Esophagus squamous epithelium (tissue), 5 donors: Measurements from ENCODE around the gene MAB21L1. TPM values are rescaled to one million over a fixed set of nuclear protein-coding genes. Genes with fewer than 3 reads are reported as not detected.

Experiments used
- DNase-seq: peaks from one replicate; lab custom pipeline; 2025; lab: John Stamatoyannopoulos, UW
- H3K27ac ChIP-seq, 4 donors: fragments of 200-600 bp; sonication (generic); one replicate each; pipeline ENCODE4 v1.5.1; 2016 to 2019; ENCODE audit warnings: mild to moderate bottlenecking in 1 of 4
- H3K27me3 ChIP-seq, 4 donors: fragments of 200-600 bp; sonication (generic); 1 replicate in 3 of 4; 2 replicates in 1 of 4; pipeline versions ENCODE4 v1.5.1 to v1.6.0; 2017 to 2021; ENCODE audit warnings: antibody characterized with exemption in 1 of 4
- H3K36me3 ChIP-seq, 3 donors: fragments of 200-600 bp; sonication (generic); one replicate each; pipeline ENCODE4 v1.5.1; 2016 to 2019
- H3K4me1 ChIP-seq, 3 donors: fragments of 200-600 bp; sonication (generic); one replicate each; pipeline ENCODE4 v1.5.1; 2017 to 2019
- H3K4me3 ChIP-seq, 4 donors: fragments of 200-600 bp; sonication (generic); 1 replicate in 3 of 4; 2 replicates in 1 of 4; pipeline ENCODE4 v1.5.1; 2016 to 2019; ENCODE audit warnings: mild to moderate bottlenecking in 2 of 4, moderate library complexity in 1 of 4
- H3K9me3 ChIP-seq, 3 donors: fragments of 200-600 bp; sonication (generic); one replicate each; pipeline ENCODE4 v1.5.1; 2016 to 2019
- POLR2A ChIP-seq, 4 donors: fragments of 450-650 bp; IDR thresholded peaks; one replicate each; pipeline ENCODE4 v1.6.1; 2017; ENCODE audit warnings: antibody characterized with exemption in 4 of 4, mild to moderate bottlenecking in 4 of 4, moderate library complexity in 3 of 4
- WGBS, 2 donors: methylation state at CpG; one replicate each; pipeline ENCODE4 v1.1.5; 2018; 5-methylcytosine and 5-hydroxymethylcytosine counted together
- intact Hi-C: fragments of 100-400 bp; cut with DNase I; formaldehyde crosslinking; loops from one replicate; pipeline ENCODE4 v1.15.0; 2022
- total RNA-seq, 4 donors: library from RNA; depleted of rRNA; stranded (reverse); fragments of >200 nt; gene quantifications; one replicate each; pipeline ENCODE4 v1.1.0, GENCODE V29; 2016
- TF ChIP-seq, protein P1 (sequence below), 6 experiments: fragments of 450-650 bp in 4 of 6; fragments of 200-600 bp in 2 of 6; sonication (generic) in 2 of 6; IDR thresholded peaks; one replicate each; pipeline ENCODE4 v1.5.1; 2016 to 2019; ENCODE audit warnings: antibody characterized with exemption in 6 of 6, mild to moderate bottlenecking in 4 of 6, moderate library complexity in 4 of 6
- donor health status: DM: yes; HTN: yes; CAD: no.

The MAB21L1 gene
- total RNA-seq, 4 donors from 2014 or later, result 0.13 to 0.32 (median 0.19) TPM; not detected in 1

DNA sequence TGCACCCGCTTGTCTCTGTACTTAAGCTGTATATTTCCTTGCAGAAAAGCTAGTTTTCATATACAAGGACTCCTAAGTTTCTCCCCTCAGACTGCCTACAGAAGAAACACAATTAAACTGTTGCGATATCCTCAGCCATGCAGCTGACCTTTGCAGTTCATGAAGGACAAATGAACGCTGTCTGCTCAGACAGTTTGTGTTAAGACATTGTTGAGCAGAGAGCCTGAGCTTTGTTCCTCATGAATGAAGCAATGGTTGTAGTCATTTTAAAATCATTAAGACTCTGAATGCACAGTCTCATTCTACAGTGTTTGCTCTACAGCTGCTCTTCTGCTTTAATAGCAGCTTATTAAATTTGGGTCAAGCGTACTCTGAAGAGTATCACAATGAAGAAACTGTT, 23.2 kb upstream of the MAB21L1 start:
- intact Hi-C loops, result no loop called here
- Histone ChIP-seq H3K27me3 (no peaks in the 10 kb centered on the region), H3K4me3 (no peak overlapping the region), H3K36me3 (no peaks in the 10 kb centered on the region), H3K27ac (no peak overlapping the region), H3K9me3 (no peaks in the 10 kb centered on the region), H3K4me1 (no peaks in the 10 kb centered on the region)
- no peak for DNase-seq
- 69 to 73% methylated on average over 4 of the region's 4 CpGs for WGBS, 2 donors
- TF ChIP-seq POLR2A (IDR thresholded peaks at IDR 0.05), result no peak
- TF ChIP-seq, protein P1, sequence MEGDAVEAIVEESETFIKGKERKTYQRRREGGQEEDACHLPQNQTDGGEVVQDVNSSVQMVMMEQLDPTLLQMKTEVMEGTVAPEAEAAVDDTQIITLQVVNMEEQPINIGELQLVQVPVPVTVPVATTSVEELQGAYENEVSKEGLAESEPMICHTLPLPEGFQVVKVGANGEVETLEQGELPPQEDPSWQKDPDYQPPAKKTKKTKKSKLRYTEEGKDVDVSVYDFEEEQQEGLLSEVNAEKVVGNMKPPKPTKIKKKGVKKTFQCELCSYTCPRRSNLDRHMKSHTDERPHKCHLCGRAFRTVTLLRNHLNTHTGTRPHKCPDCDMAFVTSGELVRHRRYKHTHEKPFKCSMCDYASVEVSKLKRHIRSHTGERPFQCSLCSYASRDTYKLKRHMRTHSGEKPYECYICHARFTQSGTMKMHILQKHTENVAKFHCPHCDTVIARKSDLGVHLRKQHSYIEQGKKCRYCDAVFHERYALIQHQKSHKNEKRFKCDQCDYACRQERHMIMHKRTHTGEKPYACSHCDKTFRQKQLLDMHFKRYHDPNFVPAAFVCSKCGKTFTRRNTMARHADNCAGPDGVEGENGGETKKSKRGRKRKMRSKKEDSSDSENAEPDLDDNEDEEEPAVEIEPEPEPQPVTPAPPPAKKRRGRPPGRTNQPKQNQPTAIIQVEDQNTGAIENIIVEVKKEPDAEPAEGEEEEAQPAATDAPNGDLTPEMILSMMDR (IDR thresholded peaks at IDR 0.05), result no peak

DNA sequence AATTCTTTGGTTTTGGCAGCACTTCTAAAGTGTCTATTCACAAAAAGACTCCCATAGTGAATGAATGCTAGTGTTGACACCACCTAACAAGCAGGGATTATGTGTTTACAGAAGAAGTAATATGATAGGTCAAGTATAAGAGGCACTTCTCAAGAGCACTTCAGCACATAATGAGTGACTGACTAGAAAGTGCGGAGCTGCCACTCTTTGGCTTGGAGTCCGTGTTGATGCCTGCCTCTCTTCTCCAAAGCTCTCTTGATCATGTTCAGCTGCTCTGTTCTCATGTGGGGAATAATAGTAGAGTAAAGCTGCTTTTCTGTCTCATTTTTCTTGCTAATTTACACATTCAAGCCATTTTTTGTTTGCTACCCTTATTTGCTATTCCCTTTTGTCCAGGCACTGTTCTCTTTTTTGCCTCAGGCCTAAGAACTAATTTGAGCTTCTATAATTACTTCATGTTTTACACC, 22.7 kb upstream of the MAB21L1 start:
- Histone ChIP-seq H3K4me3 (no peak overlapping the region), H3K27me3 (no peaks in the 10 kb centered on the region), H3K4me1 (no peaks in the 10 kb centered on the region), H3K36me3 (no peaks in the 10 kb centered on the region), H3K9me3 (no peaks in the 10 kb centered on the region), H3K27ac (no peak overlapping the region)
- no peak for TF ChIP-seq POLR2A (IDR thresholded peaks at IDR 0.05)
- TF ChIP-seq, protein P1 (IDR thresholded peaks at IDR 0.05), result no peak
- intact Hi-C loops, result no loop called here
- WGBS, 2 donors, result 75 to 81% methylated on average over 2 of the region's 2 CpGs
- DNase-seq, result no peak

DNA sequence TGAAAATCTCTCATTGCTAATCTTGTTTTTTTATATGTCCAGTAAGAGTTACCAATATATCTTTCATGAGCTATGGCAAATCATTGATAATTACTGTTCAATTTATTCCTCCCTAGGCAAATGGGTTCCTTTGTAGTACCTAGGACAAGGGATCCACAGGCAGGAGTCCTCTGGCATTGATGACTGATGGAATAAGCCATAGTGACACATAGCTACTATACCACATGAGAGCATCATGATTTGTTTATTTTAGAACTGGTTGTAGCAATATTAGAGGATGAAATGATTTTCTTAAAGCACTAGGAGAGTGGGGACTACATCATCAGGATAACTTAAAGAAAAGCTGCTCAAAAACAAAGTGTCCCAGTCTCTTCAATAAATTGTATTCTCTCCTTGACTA, 21.7 kb upstream of the MAB21L1 start:
- Histone ChIP-seq H3K27ac (no peak overlapping the region), H3K9me3 (no peaks in the 10 kb centered on the region), H3K4me3 (no peak overlapping the region), H3K36me3 (no peaks in the 10 kb centered on the region), H3K4me1 (no peaks in the 10 kb centered on the region), H3K27me3 (no peaks in the 10 kb centered on the region)
- TF ChIP-seq, protein P1 (IDR thresholded peaks at IDR 0.05), result no peak
- TF ChIP-seq POLR2A (IDR thresholded peaks at IDR 0.05), result no peak
- DNase-seq, result no peak
- intact Hi-C loops, result no loop called here

DNA sequence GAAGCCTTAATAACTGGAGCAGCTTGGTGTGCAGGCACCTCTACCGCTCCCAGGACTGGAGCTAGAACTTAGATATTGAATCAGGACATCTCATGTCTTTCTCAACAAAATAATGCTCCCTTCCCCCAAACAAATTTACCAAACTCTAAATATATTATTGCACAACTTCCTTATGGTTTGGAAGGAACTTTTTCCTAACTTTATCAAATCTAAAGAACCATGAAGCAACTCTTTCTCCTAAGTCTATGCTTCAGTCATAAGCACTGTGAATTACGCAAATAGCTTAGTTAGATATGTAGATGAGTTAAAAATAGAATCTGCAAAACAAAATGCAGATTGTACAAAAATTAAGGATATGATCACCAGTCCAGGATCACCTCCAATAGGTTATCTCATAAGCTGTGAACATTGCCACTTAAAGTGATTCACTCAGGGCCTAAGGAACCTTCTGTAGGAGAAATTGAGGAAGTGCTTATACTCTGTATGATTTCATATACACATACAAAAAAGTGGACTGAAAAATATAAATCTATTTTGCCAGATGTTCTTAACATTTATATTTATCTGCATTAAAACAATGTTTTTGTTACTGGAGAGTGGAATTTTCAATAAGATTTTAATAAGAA, 20.4 kb upstream of the MAB21L1 start:
- Histone ChIP-seq H3K36me3 (no peaks in the 10 kb centered on the region), H3K27me3 (no peaks in the 10 kb centered on the region), H3K27ac (no peak overlapping the region), H3K9me3 (no peaks in the 10 kb centered on the region), H3K4me1 (no peaks in the 10 kb centered on the region), H3K4me3 (no peak overlapping the region)
- DNase-seq, result no peak
- intact Hi-C loops, result no loop called here
- 82 to 88% methylated on average over 2 of the region's 2 CpGs for WGBS, 2 donors
- TF ChIP-seq, protein P1 (IDR thresholded peaks at IDR 0.05), result no peak
- no peak for TF ChIP-seq POLR2A (IDR thresholded peaks at IDR 0.05)

DNA sequence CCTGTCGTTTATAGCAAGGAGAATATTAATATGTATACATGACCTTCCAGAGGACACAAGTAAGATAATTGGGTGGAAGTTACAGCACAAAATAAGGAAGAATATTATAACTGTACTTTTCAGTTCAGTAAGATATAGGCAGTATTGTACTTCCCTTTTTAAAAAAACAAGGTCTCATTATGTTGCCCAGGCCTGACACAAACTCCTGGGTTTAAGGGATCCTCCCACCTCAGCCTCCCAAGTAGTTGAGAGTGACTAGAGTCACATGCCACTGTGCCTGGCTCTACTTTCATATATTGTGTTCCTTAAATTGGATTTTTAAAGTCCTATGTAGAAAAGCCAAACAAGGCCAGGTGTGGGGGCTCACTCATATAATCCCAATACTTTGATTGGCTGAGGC, 19.5 kb upstream of the MAB21L1 start:
- H3K36me3 ChIP-seq, result no peaks in the 10 kb centered on the region
- H3K4me3 ChIP-seq, result no peak overlapping the region
- WGBS, 2 donors, result 71 to 83% methylated on average over 1 of the region's 1 CpG
- H3K27ac ChIP-seq, result no peak overlapping the region
- no peak for DNase-seq
- H3K9me3 ChIP-seq, result no peaks in the 10 kb centered on the region
- no peaks in the 10 kb centered on the region for H3K4me1 ChIP-seq
- no peaks in the 10 kb centered on the region for H3K27me3 ChIP-seq
- intact Hi-C loops, result no loop called here
- TF ChIP-seq, protein P1 (IDR thresholded peaks at IDR 0.05), result no peak
- no peak for TF ChIP-seq POLR2A (IDR thresholded peaks at IDR 0.05)
